NB4 (cell line): ENCODE data around the gene UBXN4.

Experiments
- DNase-seq: peaks from one replicate; pipeline ENCODE4 v3.0.0; 2010; ENCODE audit warnings: low read depth
- H3K4me3 ChIP-seq: one replicate; pipeline ENCODE4 v1.5.1; 2011; ENCODE audit warnings: mild to moderate bottlenecking, low read depth, low read length, moderate library complexity
- CTCF ChIP-seq: IDR thresholded peaks from one replicate; pipeline ENCODE4 v1.5.1; 2012; ENCODE audit warnings: low read depth, low read length
- MYC ChIP-seq: IDR thresholded peaks from 2 replicates; pipeline ENCODE4 v1.6.1; 2011; ENCODE audit warnings: low read depth, low read length
- POLR2A ChIP-seq: IDR thresholded peaks from 2 replicates; pipeline ENCODE4 v1.6.1; 2011; ENCODE audit warnings: mild to moderate bottlenecking; ENCODE audit not compliant: insufficient read length; ENCODE audit errors: extremely low read depth
- TF ChIP-seq, protein P1 (sequence below): IDR thresholded peaks from 2 replicates; pipeline ENCODE4 v1.6.1; 2011; ENCODE audit warnings: low read depth, low read length

The UBXN4 gene

DNA sequence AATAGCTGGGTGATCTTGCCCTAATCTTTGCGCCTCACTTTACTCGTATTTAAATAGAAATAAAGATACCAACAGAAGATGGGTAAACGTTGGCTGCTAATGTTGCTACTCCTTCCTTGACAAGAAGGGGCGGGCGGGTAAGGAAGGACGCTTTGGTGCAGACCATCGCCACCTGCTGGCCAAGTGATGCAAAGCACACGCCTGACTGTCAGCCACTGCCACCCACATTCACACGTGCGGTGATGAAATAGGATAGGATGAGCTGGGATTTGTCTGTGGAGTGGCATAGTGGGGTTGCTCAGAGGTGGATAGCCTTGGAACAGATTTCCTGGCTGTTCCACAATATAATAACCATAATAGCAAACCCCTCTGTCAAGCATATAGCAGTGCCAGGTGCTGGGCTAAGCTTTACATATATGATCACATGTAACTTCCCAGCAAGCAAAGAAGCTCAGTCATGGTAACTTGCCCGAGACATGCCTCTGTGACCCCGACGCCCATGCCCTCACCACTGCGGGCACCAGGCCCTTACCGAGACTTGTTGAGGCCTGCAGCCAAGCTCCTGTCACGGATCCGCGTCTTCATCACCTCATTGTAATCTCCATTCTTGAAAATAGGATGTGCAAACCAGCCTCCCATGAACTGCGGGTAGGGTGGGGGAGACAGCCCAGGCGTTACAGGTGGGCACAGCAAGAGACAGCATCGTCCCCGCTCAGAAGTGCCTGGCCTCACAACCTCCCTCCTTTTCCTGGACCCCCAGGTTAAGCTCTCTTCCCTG is 56.0 kb downstream of the UBXN4 start:
- no peak overlapping the region for H3K4me3 ChIP-seq
- DNase-seq, result peak; percentile 85
- peak; percentile 98 for TF ChIP-seq CTCF
- no peak for TF ChIP-seq POLR2A
- TF ChIP-seq, protein P1, sequence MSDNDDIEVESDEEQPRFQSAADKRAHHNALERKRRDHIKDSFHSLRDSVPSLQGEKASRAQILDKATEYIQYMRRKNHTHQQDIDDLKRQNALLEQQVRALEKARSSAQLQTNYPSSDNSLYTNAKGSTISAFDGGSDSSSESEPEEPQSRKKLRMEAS, result peak; percentile 94
- peak; percentile 54 for TF ChIP-seq MYC

- no peak for DNase-seq
- no peak for TF ChIP-seq CTCF
- TF ChIP-seq MYC, result no peak
- TF ChIP-seq, protein P1, result no peak
- no peak for TF ChIP-seq POLR2A
- no peak overlapping the region for H3K4me3 ChIP-seq
Observed at GRCh38 chr2:135798275-135798705, 56.6 kb downstream of the UBXN4 start.

GRCh38 chr2:135798762-135799161 is 57.1 kb downstream of the UBXN4 start:
- H3K4me3 ChIP-seq, result no peak overlapping the region
- peak; percentile 40 for TF ChIP-seq CTCF
- no peak for TF ChIP-seq POLR2A
- DNase-seq, result no peak

GRCh38 chr2:135799738-135800137 is 58.1 kb downstream of the UBXN4 start:
- no peak for DNase-seq
- TF ChIP-seq MYC, result no peak
- no peak for TF ChIP-seq POLR2A
- TF ChIP-seq, protein P1, result no peak
- peak; percentile 14 for TF ChIP-seq CTCF
- no peak overlapping the region for H3K4me3 ChIP-seq

GRCh38 chr2:135800513-135801460 is 59.1 kb downstream of the UBXN4 start:
- no peak for TF ChIP-seq POLR2A
- no peak for TF ChIP-seq MYC
- peak; percentile 9 for TF ChIP-seq CTCF
- H3K4me3 ChIP-seq, result no peak overlapping the region
- DNase-seq, result no peak
